SK-N-SH (cell line): ENCODE results near the gene TMEM62. TPM values are rescaled to one million over a fixed set of nuclear protein-coding genes. Genes with fewer than 3 reads are reported as not detected.

ENCODE experiments used
- CTCF ChIA-PET: fragments of 300-600, 350-600 bp; formaldehyde crosslinking; extraction: SDS; loops from one replicate; lab custom pipeline; 2021; lab: Yijun Ruan, JAX
- POLR2A ChIA-PET: fragments of 350-600 bp; sonication (Branson Sonifier 250); formaldehyde crosslinking; extraction: SDS; loops from one replicate; lab custom pipeline; 2020; ENCODE audit warnings: antibody characterized with exemption, inconsistent platforms; lab: Yijun Ruan, JAX
- DNase-seq: peaks from one replicate; pipeline ENCODE4 v3.0.0; 2012
- H2AFZ ChIP-seq: fragments of 200-600 bp; sonication (generic); 2 replicates; pipeline ENCODE4 v1.8.1; 2016; ENCODE audit warnings: antibody characterized with exemption, mild to moderate bottlenecking, low read depth
- H3F3A ChIP-seq: fragments of 200-600 bp; sonication (generic); replicated peaks from 2 replicates; pipeline ENCODE3; 2016; ENCODE audit warnings: antibody characterized with exemption, mild to moderate bottlenecking; ENCODE audit not compliant: insufficient read depth
- H3K27ac ChIP-seq, 2 experiments: fragments of 200-500 bp in 1 of 2; fragments of 200-600 bp in 1 of 2; sonication (Bioruptor generic) in 1 of 2; sonication (generic), shearing (Covaris generic) in 1 of 2; 2 replicates each; pipeline versions ENCODE4 v1.5.1 to v1.6.1; 2014 to 2016; ENCODE audit warnings: low read depth in 2 of 2, inconsistent platforms in 1 of 2, low read length in 1 of 2, mild to moderate bottlenecking in 1 of 2, mixed read lengths in 1 of 2
- H3K27me3 ChIP-seq: fragments of 200-600 bp; sonication (generic), shearing (Covaris generic); 2 replicates; pipeline ENCODE4 v1.6.1; 2016; ENCODE audit warnings: mixed run types; ENCODE audit not compliant: insufficient read depth
- H3K36me3 ChIP-seq, 2 experiments: fragments of 200-500 bp in 1 of 2; fragments of 200-600 bp in 1 of 2; sonication (Bioruptor generic) in 1 of 2; sonication (generic) in 1 of 2; replicated peaks in 1 of 2; 2 replicates each; pipeline versions ENCODE3 to v1.5.1; 2014 to 2016; ENCODE audit warnings: low read length in 1 of 2, mild to moderate bottlenecking in 1 of 2; ENCODE audit not compliant: insufficient read depth in 2 of 2, control insufficient read depth in 1 of 2
- H3K4me1 ChIP-seq, 2 experiments: fragments of 200-500 bp in 1 of 2; fragments of 200-600 bp in 1 of 2; sonication (Bioruptor generic) in 1 of 2; sonication (generic), shearing (Covaris generic) in 1 of 2; 2 replicates each; pipeline versions ENCODE4 v1.5.1 to v1.6.1; 2014 to 2016; ENCODE audit warnings: low read depth in 1 of 2, low read length in 1 of 2, mixed run types in 1 of 2; ENCODE audit not compliant: insufficient read depth in 2 of 2, control insufficient read depth in 1 of 2
- H3K4me2 ChIP-seq: fragments of 200-600 bp; sonication (generic), shearing (Covaris generic); 2 replicates; pipeline ENCODE4 v1.6.1; 2017; ENCODE audit warnings: mixed run types
- H3K4me3 ChIP-seq, 2 experiments: fragments of 200-500 bp in 1 of 2; fragments of 200-600 bp in 1 of 2; sonication (Bioruptor generic) in 1 of 2; sonication (generic), shearing (Covaris generic) in 1 of 2; 2 replicates each; pipeline versions ENCODE4 v1.5.1 to v1.8.1; 2014 to 2016; ENCODE audit warnings: low read depth in 2 of 2, inconsistent platforms in 1 of 2, low read length in 1 of 2, mild to moderate bottlenecking in 1 of 2, mixed read lengths in 1 of 2, moderate library complexity in 1 of 2
- H3K79me2 ChIP-seq: fragments of 200-600 bp; sonication (generic); 2 replicates; pipeline ENCODE4 v1.8.1; 2017; ENCODE audit warnings: mild to moderate bottlenecking; ENCODE audit not compliant: insufficient read depth
- H3K9ac ChIP-seq: fragments of 200-600 bp; sonication (generic); 2 replicates; pipeline ENCODE4 v1.6.1; 2017; ENCODE audit warnings: mixed run types
- H3K9me2 ChIP-seq: fragments of 200-600 bp; sonication (generic); 2 replicates; pipeline ENCODE4 v1.6.1; 2017; ENCODE audit warnings: mixed run types
- H3K9me3 ChIP-seq: fragments of 200-600 bp; sonication (generic); 2 replicates; pipeline ENCODE4 v1.6.1; 2017; ENCODE audit warnings: mixed run types, mild to moderate bottlenecking, moderate library complexity
- H4K20me1 ChIP-seq: fragments of 200-600 bp; sonication (generic); 2 replicates; pipeline ENCODE4 v1.6.1; 2017; ENCODE audit warnings: mild to moderate bottlenecking, mixed run types; ENCODE audit not compliant: insufficient read depth
- CHD2 ChIP-seq: fragments of 150-350 bp; IDR thresholded peaks from 2 replicates; pipeline ENCODE4 v1.6.1; 2018; ENCODE audit warnings: low read length; ENCODE audit not compliant: partially characterized antibody
- CTCF ChIP-seq: fragments of 200-600 bp; sonication (generic); IDR thresholded peaks from 2 replicates; pipeline ENCODE4 v1.6.1; 2017; ENCODE audit warnings: antibody characterized with exemption, mild to moderate bottlenecking, moderate library complexity
- ELF1 ChIP-seq: IDR thresholded peaks from 2 replicates; pipeline ENCODE4 v1.4.0; 2012
- EP300 ChIP-seq, 2 experiments: IDR thresholded peaks; 2 replicates each; pipeline versions ENCODE4 v1.4.0 to v1.6.1; 2012; ENCODE audit warnings: borderline replicate concordance in 1 of 2, low read depth in 1 of 2, low read length in 1 of 2
- EZH2phosphoT487 ChIP-seq: fragments of 200-600 bp; sonication (generic); IDR thresholded peaks from 2 replicates; pipeline ENCODE4 v1.6.1; 2017; ENCODE audit warnings: low read depth, mixed run types, mild to moderate bottlenecking, antibody characterized with exemption, moderate library complexity, borderline replicate concordance
- FOXM1 ChIP-seq: IDR thresholded peaks from 2 replicates; pipeline ENCODE4 v1.4.0; 2012; ENCODE audit warnings: low read depth, mild to moderate bottlenecking
- GABPA ChIP-seq: IDR thresholded peaks from 2 replicates; pipeline ENCODE4 v1.4.0; 2012; ENCODE audit warnings: low read depth, mild to moderate bottlenecking
- MAX ChIP-seq: IDR thresholded peaks from 2 replicates; pipeline ENCODE4 v1.4.0; 2012; ENCODE audit warnings: low read depth
- NRF1 ChIP-seq: IDR thresholded peaks from 2 replicates; pipeline ENCODE4 v1.6.1; 2012; ENCODE audit warnings: low read depth, mild to moderate bottlenecking, low read length
- RFX5 ChIP-seq: IDR thresholded peaks from 2 replicates; pipeline ENCODE4 v1.6.1; 2012; ENCODE audit warnings: mild to moderate bottlenecking, improper control_type of control experiment, low read length
- RXRA ChIP-seq: IDR thresholded peaks from 2 replicates; pipeline ENCODE4 v1.4.0; 2012; ENCODE audit warnings: low read depth, mild to moderate bottlenecking, borderline replicate concordance
- SIN3A ChIP-seq: IDR thresholded peaks from 2 replicates; pipeline ENCODE4 v1.6.1; 2012; ENCODE audit warnings: low read depth, mild to moderate bottlenecking, low read length, moderate library complexity, borderline replicate concordance
- SMC3 ChIP-seq: IDR thresholded peaks from 2 replicates; pipeline ENCODE4 v1.6.1; 2012; ENCODE audit warnings: low read depth, low read length, improper control_type of control experiment
- USF2 ChIP-seq: fragments of 150-350 bp; IDR thresholded peaks from 2 replicates; pipeline ENCODE4 v1.6.1; 2017; ENCODE audit warnings: antibody characterized with exemption, low read length, low read depth, borderline replicate concordance
- WGBS: methylation state at CpG from one replicate; pipeline ENCODE4 v1.1.6; 2017; ENCODE audit warnings: low lambda C conversion rate; 5-methylcytosine and 5-hydroxymethylcytosine counted together
- polyA plus RNA-seq, 3 experiments: library from polyadenylated mRNA; depleted of rRNA; stranded (reverse); fragments of >200 nt; gene quantifications; 2 replicates each; pipeline ENCODE4 v1.2.3, GENCODE V29; 2012
- TF ChIP-seq, protein P1 (sequence below): fragments of 150-350 bp; IDR thresholded peaks from 2 replicates; pipeline ENCODE4 v1.6.1; 2016; ENCODE audit warnings: mild to moderate bottlenecking, low read depth, low read length
- TF ChIP-seq, protein P2 (sequence below): IDR thresholded peaks from 2 replicates; pipeline ENCODE4 v1.4.0; 2012; ENCODE audit warnings: low read depth, borderline replicate concordance
- TF ChIP-seq, protein P3 (sequence below): IDR thresholded peaks from 2 replicates; pipeline ENCODE4; 2012

TMEM62 gene
- polyA plus RNA-seq, 1 of the 3 experiments (the other 2 are of a cell fraction), result 3.3 TPM

DNA sequence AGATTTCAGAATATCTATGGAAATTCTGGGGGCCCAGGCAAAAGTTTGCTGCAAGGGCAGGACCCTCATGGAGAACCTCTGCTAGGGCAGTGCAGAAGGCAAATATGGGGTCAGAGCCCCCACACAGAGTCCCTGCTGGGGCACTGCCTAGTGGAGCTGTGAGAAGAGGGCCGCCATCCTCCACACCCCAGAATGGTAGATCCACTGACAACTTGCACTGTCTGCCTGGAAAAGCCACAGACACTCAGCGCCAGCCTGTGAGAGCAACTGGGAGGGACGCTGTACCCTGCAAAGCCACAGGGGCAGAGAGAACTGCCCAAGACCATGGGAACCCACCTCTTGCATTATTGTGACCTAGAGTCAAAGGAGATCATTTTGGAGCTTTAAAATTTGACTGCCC lies 65.6 kb downstream of the TMEM62 start:
- Histone ChIP-seq H3K4me2 (no peak overlapping the region), H2AFZ (no peak overlapping the region), H3F3A (peaks cover 11% of the 10 kb centered on the region), H3K9me2 (no peaks in the 10 kb centered on the region), H3K36me3 (peaks cover 23 to 24% of the 10 kb centered on the region in 2 experiments), H3K27me3 (no peaks in the 10 kb centered on the region), H3K79me2 (no peaks in the 10 kb centered on the region), H3K27ac (no peak overlapping the region), H3K4me3 (no peak overlapping the region), H3K4me1 (no peaks in the 10 kb centered on the region; a peak in 1 of 4 replicates), H4K20me1 (no peaks in the 10 kb centered on the region), H3K9ac (no peak overlapping the region), H3K9me3 (no peaks in the 10 kb centered on the region)
- TF ChIP-seq EP300 (IDR thresholded peaks at IDR 0.05; ENCODE audit: borderline replicate concordance in 1 of 2, low read depth in 1 of 2, low read length in 1 of 2), result no peak
- no peak for TF ChIP-seq CHD2
- no peak for TF ChIP-seq CTCF
- WGBS, result 86% methylated on average over 1 of the region's 3 CpGs
- ChIA-PET CTCF (interaction anchor here (3.1 kb wide), 1 partner anchor 87 kb away, joined by 13 read pairs; no protein-coding TSS in a partner anchor), POLR2A (no interaction called here)
- no peak for DNase-seq

- H3K27me3 ChIP-seq, result no peaks in the 10 kb centered on the region
- H3F3A ChIP-seq, result peaks cover 5% of the 10 kb centered on the region
- no peak overlapping the region for H2AFZ ChIP-seq
- TF ChIP-seq, protein P1, sequence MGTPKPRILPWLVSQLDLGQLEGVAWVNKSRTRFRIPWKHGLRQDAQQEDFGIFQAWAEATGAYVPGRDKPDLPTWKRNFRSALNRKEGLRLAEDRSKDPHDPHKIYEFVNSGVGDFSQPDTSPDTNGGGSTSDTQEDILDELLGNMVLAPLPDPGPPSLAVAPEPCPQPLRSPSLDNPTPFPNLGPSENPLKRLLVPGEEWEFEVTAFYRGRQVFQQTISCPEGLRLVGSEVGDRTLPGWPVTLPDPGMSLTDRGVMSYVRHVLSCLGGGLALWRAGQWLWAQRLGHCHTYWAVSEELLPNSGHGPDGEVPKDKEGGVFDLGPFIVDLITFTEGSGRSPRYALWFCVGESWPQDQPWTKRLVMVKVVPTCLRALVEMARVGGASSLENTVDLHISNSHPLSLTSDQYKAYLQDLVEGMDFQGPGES, result no peak
- TF ChIP-seq ELF1 (no peak), RXRA (no peak), CHD2 (no peak), NRF1 (no peak), SIN3A (no peak), EZH2phosphoT487 (no peak), SMC3 (no peak), MAX (no peak), FOXM1 (no peak), USF2 (no peak), GABPA (no peak), RFX5 (no peak)
- TF ChIP-seq, protein P2, sequence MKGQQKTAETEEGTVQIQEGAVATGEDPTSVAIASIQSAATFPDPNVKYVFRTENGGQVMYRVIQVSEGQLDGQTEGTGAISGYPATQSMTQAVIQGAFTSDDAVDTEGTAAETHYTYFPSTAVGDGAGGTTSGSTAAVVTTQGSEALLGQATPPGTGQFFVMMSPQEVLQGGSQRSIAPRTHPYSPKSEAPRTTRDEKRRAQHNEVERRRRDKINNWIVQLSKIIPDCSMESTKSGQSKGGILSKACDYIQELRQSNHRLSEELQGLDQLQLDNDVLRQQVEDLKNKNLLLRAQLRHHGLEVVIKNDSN, result no peak
- TF ChIP-seq, protein P3, sequence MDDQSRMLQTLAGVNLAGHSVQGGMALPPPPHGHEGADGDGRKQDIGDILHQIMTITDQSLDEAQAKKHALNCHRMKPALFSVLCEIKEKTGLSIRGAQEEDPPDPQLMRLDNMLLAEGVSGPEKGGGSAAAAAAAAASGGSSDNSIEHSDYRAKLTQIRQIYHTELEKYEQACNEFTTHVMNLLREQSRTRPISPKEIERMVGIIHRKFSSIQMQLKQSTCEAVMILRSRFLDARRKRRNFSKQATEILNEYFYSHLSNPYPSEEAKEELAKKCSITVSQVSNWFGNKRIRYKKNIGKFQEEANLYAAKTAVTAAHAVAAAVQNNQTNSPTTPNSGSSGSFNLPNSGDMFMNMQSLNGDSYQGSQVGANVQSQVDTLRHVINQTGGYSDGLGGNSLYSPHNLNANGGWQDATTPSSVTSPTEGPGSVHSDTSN, result no peak
- no peak overlapping the region for H3K9ac ChIP-seq
- H3K4me3 ChIP-seq, result no peak overlapping the region
- 70% methylated on average over 3 of the region's 3 CpGs for WGBS
- H3K36me3 ChIP-seq, result peaks cover 15% of the 10 kb centered on the region in 2 experiments
- H3K9me3 ChIP-seq, result no peaks in the 10 kb centered on the region
- no peaks in the 10 kb centered on the region for H3K9me2 ChIP-seq
- DNase-seq, result no peak
- ChIA-PET POLR2A (no interaction called here), CTCF (interaction anchor here (0.7 to 3.1 kb wide), 2 partner anchors 9 to 86 kb away, joined by 3 to 13 read pairs; no protein-coding TSS in a partner anchor)
- H3K4me2 ChIP-seq, result no peak overlapping the region
- no peaks in the 10 kb centered on the region; a peak in 1 of 4 replicates for H3K4me1 ChIP-seq
- no peaks in the 10 kb centered on the region for H3K79me2 ChIP-seq
- no peaks in the 10 kb centered on the region for H4K20me1 ChIP-seq
- H3K27ac ChIP-seq, result no peak overlapping the region
Measured at GRCh38 chr15:43199945-43200488, 66.6 kb downstream of the TMEM62 start.
